HG03571 (cell line): ENCODE measurements around the gene GPR37L1.
"Not testable (repeated sequence)": the region's sequence is repeated elsewhere in the genome, so short reads cannot be mapped to it uniquely, and the experiment has no call there.

ENCODE experiments used
- ATAC-seq: cut with Tn5 transposase; IDR thresholded peaks from one replicate; pipeline ENCODE4 v1.9.1; 2021; ENCODE audit not compliant: unreplicated experiment

The GPR37L1 gene

GRCh38 chr1:202107801-202108731, 14.7 kb upstream of the GPR37L1 start:
- no peak for ATAC-seq

GRCh38 chr1:202110977-202111376, 11.7 kb upstream of the GPR37L1 start:
- ATAC-seq = no peak

- ATAC-seq = not testable (repeated sequence)
These were observed 11.1 kb upstream of the GPR37L1 start for GRCh38 chr1:202111589-202111988.

- ATAC-seq = no peak
These were observed 9.6 kb upstream of the GPR37L1 start for GRCh38 chr1:202112859-202113689.

GRCh38 chr1:202113690-202114300, 8.9 kb upstream of the GPR37L1 start:
- no peak for ATAC-seq

- no peak for ATAC-seq
These were observed 6.4 kb upstream of the GPR37L1 start for GRCh38 chr1:202116287-202116686.

GRCh38 chr1:202117898-202118371, 4.8 kb upstream of the GPR37L1 start:
- ATAC-seq = no peak

GRCh38 chr1:202121006-202121405, 1.7 kb upstream of the GPR37L1 start:
- ATAC-seq = no peak

- ATAC-seq = no peak
These were observed 658 bp downstream of the GPR37L1 start for GRCh38 chr1:202123336-202123813.

- no peak for ATAC-seq
These were observed 1.4 kb downstream of the GPR37L1 start for GRCh38 chr1:202124142-202124541.

GRCh38 chr1:202125611-202126010, 2.9 kb downstream of the GPR37L1 start:
- ATAC-seq = no peak

GRCh38 chr1:202126426-202126825, 3.7 kb downstream of the GPR37L1 start:
- no peak for ATAC-seq

- no peak for ATAC-seq
These were observed 4.3 kb downstream of the GPR37L1 start for GRCh38 chr1:202127061-202127460.

- no peak for ATAC-seq
These were observed 5.3 kb downstream of the GPR37L1 start for GRCh38 chr1:202127836-202128622.

- no peak for ATAC-seq
These were observed 7.0 kb downstream of the GPR37L1 start for GRCh38 chr1:202129453-202130296.

- ATAC-seq = no peak
These were observed 7.6 kb downstream of the GPR37L1 start for GRCh38 chr1:202130297-202130721.

GRCh38 chr1:202130816-202131522, 8.3 kb downstream of the GPR37L1 start:
- ATAC-seq = no peak

- no peak for ATAC-seq
These were observed 9.5 kb downstream of the GPR37L1 start for GRCh38 chr1:202131956-202132821.
